ENCODE data around the gene PTPRO.

- TF ChIP-seq, protein P1, sequence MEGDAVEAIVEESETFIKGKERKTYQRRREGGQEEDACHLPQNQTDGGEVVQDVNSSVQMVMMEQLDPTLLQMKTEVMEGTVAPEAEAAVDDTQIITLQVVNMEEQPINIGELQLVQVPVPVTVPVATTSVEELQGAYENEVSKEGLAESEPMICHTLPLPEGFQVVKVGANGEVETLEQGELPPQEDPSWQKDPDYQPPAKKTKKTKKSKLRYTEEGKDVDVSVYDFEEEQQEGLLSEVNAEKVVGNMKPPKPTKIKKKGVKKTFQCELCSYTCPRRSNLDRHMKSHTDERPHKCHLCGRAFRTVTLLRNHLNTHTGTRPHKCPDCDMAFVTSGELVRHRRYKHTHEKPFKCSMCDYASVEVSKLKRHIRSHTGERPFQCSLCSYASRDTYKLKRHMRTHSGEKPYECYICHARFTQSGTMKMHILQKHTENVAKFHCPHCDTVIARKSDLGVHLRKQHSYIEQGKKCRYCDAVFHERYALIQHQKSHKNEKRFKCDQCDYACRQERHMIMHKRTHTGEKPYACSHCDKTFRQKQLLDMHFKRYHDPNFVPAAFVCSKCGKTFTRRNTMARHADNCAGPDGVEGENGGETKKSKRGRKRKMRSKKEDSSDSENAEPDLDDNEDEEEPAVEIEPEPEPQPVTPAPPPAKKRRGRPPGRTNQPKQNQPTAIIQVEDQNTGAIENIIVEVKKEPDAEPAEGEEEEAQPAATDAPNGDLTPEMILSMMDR (IDR thresholded peaks at IDR 0.05 in 4 of 5, conservative IDR thresholded peaks at IDR 0.05 in 1 of 5): no peak
- TF ChIP-seq POLR2A (IDR thresholded peaks at IDR 0.05): no peak
Observed at GRCh38 chr12:15393037-15393436, 70.7 kb downstream of the PTPRO start.

Data from gastrocnemius medialis (tissue), 4 donors.